Glomerular visceral epithelial cell (primary cell): ENCODE results near the gene PLVAP.

Experiments
- DNase-seq: peaks from one replicate; pipeline ENCODE4 v3.0.0-alpha.2; 2016; ENCODE audit errors: extremely low spot score

The PLVAP gene

DNA sequence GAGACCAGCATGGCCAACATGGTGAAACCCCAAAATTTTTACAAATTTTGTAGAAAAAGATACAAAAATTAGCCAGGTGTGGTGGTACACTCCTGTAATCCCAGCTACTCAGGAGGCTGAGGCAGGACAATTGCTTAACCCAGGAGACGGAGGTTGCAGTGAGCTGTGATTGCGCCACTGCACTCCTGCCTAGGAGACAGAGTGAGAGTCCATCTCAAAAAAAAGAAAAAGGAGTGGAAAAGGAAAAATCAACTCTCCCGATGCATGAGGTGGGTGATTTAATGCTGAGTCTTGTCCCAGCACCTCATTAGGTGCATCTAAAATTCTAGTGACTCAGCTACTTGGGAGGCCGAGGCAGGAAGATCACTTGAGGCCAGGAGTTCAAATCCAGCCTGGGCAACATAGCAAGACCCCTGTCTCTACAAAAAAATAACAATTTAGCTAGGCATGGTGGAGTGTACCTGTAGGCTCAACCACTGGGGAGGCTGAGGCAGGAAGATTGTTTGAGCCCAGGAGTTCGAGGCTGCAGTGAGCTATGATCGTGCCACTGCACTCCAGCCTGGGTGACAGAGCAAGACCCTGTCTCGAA is 20.0 kb downstream of the PLVAP start:
- no peak for DNase-seq

DNA sequence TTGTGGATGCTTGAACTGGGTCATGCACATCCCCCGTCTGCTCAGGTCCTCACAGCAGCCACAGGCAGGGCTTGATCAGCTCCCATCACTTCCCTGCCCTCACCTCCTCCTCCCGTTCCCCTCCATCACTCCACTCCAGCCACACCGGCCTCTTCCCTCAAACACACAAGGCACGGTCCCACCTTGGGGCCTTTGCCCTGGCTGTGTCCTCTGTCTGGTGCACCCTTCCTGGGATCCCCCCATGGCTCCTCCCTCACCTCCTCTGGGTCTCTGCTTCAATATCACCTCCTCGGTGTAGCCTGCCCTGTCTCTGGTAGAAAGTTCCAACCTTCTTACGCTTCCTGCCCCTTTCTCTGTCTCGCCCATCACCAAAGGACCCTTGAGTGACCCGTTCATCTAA is 23.8 kb downstream of the PLVAP start:
- DNase-seq, result no peak

DNA sequence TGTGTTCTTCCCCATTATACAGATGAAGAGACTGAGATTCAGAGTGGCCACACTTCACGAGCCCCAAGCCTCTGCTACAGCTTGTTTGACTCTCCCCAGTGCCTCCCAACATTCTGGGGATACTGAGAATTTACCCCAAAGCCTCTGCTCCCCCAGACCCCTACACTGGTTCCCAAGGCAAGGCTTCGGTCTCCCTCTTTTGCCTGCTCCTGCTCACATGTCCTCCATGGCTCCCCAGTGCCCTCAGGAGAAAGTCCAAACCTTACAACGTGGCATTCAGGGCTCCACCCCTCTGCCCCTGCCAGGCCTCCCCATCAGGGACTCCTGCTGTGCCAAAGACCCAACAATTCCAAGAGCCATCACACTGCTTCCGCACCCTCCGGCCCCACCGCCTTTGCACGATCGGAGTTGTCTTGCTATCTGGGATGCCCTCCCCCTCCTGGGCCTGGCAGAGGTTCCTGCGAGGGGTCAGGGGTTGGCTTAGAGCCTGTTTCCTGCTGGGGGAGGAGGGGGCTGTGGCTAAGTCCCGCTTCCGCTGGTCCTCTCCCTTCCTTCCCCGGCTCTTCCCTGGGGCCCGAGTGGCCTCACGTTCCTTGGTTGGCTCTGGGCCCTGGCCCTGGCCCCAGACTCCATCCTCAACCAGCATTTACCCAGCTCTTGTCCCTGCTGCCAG is 24.4 kb downstream of the PLVAP start:
- no peak for DNase-seq

DNA sequence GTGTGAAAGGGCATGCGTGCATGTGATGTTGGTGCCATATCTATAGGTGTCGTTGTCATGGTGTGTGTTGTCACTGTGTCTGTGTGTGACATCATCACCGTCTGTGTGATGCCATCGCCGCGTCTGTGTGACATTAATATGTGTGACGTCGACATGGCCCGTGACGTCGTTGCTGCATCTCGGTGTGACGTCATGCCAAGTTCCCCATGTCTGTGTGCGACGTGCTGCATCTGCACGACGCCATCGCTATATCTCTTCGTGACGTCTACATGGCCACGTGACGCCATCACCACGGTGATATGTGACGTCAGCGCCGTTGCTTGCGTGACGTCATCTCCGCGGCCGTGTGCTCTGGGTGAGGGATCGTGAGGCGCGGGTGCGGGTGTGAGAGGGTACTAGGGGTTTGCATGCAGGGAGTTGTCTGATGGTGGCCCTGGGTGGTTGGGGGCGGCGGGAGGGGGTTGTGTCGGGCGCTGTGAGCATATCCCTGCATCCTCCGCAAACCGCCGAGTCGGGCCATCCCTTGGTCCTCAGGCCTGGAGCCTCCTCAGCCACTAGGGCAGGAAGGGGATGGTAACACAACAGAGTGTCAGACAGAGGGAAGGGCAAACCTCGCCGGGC is 25.2 kb downstream of the PLVAP start:
- no peak for DNase-seq

DNA sequence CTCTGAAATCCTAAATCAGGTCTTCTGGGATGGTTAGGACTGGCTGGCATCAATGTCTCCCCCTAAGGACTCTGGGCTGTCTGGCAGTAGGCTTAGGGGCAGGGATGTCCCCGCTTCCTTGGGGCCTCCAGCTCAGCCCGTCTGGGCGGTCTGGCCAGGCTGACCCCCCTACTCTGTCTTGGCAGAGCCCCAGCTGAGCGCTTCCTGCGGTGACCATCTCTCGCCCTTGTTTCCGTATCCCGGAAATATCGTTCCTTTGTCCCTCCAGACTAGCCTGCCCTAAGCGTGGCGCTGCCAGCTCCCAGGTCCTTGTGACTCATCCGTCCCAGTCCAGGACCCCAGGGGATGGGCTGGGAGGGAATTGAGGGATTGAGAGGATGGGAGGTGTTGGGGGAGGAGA is 28.4 kb downstream of the PLVAP start:
- DNase-seq, result peak; percentile 70

DNA sequence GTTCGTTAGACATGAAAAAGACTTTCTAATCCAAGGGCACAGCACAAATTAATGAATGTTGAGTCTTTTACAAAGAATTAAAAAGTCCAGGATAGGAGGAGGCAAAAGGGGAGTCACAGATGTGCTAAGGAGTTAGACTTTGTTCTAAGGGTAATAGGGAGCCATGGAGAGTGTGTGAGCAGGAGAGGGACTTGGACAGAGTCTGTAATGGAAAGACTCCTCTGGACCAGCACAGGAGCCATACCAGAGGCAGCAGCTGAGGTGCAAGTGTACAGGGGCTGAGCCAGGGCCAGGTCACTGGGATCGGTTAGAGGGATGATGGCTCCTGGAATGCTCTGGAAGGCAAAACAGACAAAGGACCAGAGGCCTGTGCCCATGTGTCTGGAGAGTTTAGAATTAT is 29.3 kb downstream of the PLVAP start:
- DNase-seq, result no peak

DNA sequence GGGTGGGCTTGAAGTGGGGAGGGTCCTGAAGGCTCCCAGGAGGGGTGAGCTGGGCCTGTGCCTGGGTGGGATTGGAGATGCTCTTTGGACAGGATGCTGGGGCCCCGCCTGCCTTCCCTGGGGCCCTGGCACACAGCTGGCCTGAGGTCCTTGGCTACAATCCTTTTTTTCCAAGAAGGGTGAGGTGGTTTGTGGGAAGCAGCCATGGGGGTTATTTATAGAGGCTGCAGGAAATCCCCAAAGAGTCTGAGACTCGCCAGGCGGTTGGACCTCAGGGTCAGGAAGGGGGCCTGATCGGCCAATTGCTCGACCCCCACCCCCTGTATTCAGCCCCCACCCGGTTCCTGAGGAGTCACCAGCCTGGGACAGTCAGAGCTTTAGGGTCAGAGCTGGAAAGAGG is 29.8 kb downstream of the PLVAP start:
- peak; percentile 23 for DNase-seq

DNA sequence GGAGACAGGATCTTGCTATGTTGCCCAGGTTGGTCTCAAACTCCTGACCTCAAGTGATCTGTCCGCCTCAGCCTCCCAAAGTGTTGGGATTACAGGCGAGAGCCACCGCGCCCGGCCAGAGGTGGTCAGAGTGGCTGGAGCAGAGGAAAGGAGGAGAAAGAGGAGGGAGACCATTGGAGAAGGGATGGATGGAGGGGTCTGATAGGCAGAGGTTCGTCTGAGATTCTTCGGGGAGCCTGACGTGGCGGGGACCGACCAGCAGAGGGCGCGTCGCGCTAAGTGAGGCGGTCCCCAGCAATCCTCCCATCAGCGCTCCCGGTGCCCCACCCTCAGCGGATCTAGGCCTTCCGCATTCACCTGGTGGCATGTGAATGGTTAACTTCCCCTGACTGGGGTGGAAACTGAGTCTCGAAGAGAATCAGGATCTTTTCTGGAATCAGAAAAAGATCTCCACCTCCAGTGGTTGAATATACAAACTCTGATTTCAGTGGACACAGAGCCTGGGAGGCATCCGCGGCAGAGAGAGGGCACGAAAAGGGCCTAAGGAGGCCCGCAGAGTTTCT is 31.0 kb downstream of the PLVAP start:
- peak; percentile 74 for DNase-seq

DNA sequence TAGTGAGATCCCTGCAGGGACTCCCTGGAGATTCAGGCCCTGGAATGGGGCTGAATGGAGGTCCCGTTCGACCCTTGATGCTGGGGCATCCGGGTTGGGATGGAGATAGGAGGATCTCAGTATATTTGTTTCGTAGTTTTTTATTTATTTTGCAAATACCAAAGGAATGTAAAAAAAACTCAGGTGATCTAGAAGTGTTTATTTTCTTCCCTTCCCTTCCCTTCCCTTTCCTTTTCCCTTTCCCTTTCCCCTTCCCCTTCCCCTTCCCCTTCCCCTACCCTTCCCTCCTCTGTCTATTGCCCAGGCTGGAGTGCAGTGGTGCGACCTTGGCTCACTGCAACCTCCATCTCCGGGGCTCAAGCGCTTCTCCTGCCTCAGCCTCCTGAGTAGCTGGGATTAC is 35.3 kb downstream of the PLVAP start:
- DNase-seq, result no peak

DNA sequence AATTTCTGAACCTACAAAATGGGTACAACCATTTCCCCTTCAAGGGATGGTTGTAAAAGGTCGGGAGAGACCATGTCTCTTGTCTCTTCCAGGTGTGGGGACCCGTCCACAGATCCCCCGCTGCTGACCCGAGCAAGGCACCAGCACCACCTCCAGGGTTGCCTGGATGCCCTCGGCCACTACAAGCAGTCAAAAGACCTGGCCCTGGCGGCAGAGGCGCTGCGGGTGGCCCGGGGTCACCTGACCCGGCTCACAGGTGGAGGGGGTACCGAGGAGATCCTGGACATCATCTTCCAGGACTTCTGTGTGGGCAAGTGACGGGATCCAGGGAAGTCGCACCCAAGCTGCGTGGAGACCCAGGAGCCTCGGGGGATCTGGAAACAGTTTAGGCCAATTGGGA is 35.8 kb downstream of the PLVAP start:
- no peak for DNase-seq

DNA sequence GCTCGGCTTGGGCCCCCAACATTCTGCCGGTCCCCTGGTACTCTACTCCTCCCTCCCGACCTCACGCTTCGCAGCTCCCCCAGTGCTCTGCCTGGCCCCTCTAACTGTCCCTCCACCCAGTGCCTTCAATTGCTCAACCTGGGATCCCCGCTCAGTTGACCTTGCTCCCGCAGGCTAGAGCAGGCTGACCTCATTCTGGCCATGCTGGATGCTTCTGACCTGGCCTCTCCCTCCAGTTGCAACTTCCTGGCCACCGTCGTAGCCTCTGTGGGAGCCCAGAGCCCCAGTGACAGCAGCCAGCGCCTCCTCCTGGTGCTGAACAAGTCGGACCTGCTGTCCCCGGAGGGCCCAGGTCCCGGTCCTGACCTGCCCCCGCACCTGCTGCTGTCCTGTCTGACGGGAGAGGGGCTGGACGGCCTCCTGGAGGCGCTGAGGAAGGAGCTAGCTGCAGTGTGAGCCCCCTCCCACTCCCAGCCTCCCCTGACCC is 36.2 kb downstream of the PLVAP start:
- no peak for DNase-seq

DNA sequence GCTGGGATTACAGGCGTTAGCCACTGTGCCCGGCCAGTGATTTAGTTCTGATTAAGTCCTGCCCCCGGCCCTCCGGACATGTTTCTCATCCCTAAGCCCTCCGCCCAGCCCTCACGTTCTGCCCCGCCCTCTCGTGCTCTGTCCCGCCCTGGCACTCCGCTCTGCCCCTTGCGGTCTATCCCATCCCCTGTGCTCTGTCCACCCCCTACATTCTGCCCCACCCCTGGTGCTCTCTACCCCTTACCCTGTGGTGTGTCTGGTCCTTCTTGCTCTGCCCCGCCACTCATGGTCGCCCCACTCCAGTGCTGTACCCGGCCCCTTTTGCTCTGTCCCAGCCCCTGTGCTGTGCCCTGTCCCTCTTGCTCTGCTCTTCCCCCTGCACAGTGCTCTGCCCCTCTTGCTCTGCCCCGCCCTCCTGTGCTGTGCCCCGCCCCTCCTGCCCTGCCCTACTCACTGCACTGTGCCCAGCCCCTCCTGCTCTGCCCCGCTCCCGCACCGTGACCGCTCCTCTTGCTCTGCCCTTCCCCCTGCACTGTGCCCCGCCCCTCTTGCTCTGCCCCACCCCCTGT is 36.8 kb downstream of the PLVAP start:
- DNase-seq, result no peak

DNA sequence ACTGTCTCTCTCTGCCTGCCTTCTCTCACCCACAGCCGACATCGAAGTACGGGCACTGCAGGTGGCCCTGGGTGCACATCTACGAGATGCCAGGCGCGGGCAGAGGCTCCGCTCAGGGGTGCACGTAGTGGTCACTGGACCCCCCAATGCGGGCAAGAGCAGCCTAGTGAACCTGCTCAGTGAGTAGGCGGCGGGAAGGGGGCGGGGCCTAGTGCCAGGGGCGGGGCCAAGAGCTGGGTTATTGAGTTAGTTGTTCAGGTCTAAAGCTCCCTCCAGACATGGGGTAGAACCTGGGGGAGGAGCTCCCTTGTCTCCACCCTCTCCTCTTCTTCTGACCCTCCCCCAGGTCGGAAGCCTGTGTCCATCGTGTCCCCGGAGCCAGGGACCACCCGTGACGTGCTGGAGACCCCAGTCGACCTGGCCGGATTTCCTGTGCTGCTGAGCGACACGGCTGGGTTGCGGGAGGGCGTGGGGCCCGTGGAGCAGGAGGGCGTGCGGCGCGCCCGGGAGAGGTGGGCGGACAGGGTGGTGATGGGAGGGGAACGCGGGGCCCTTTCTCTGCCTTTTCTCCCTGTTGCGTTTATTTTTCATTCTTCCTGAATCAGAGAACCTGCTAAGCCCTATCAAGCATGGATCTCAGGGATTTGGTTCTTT is 37.9 kb downstream of the PLVAP start:
- peak; percentile 18 for DNase-seq

DNA sequence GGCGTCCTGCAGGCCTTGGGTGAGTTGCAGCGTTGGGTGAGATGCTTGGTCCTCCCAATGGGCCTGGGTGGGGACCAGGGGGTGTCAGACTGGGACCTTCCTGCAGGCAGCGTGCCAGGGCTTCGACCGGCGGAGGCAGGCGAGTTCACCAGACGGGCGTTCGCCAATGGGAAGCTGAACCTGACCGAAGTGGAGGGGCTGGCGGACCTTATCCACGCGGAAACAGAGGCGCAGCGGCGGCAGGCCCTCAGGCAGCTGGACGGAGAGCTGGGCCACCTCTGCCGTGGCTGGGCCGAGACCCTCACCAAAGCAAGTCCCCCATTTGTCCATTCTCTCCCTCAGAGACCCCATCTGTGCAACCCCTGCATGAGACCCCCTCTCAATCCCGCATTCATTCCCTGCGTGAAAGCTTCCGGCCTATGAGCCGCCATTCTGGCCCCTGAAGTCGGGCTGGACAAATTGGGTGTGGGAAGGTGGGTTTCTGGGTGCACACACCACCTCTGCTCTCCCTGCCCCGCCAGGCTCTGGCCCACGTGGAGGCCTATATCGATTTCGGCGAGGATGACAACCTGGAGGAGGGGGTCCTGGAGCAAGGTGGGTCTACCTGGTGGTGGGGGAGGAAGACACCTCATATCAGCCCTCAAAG is 38.6 kb downstream of the PLVAP start:
- DNase-seq, result no peak

DNA sequence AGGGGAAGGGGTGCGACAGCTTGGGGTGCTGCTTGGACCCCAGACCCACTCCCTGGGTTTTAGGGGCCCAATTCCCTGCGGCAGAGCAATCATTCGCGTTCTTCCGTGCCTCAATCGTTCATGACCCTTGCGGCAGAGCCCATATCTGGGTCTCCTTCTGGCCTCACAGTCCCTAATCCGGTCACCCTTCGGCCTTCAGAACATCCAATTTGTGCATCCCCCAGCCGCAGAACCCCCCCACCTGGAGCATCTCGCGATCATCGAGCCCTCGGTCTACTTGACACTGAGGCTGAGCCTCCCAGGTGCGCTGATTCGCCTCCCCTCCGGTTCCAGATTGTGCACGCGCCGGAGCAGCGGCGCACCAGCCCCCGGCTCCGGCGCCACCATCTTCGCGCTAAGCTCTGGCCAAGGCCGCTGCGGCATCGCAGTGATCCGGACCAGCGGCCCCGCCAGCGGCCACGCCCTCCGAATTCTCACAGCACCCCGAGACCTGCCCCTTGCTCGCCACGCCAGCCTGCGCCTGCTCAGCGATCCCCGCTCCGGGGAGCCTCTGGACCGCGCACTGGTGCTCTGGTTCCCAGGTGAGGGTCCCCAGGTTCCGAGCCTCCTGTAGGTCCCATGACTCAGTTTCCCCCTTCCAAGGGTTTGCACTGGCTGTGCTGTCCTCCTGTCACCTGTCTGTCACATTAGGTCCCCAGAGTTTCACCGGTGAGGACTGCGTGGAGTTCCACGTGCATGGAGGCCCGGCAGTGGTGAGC is 39.3 kb downstream of the PLVAP start:
- peak; percentile 37 for DNase-seq

DNA sequence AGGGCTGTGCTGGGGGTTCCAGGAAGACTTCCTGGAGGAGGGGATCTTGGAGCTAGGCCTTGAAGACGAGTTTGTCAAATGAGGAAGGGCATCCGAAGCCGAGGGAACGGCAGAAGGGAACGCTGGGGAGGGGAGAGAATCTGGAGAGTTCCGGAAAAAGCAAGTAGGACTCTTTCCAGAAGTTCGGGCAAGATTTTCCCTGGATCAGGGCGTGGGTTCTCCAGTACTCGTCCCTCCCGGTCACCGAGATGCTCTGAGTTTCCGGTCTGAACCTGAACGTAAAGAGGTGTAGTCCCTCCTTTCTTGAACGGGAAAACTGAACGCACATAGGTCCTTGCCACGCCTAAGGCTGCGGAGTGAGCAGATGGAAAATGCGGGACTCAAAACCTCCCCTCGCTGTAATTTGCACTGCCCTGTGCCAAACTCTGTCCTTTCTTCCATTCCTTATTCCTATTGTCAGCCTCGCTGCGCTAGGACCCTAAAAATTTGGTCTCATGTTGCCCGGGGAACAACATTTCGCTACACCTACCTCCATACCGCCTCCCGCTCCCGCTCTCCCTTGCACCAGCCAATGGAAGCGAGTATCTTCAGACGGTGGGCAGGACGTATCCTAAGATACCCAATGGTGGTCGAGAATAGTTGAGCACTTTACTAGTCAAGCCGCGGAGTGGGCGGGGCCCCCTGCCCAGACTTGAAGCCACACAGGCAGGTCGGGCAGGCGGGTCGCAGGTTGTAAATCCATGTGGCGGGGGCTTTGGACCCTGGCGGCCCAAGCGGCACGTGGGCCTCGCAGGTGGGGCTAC is 40.1 kb downstream of the PLVAP start, which contains the start of gene GTPBP3:
Gene GTPBP3, plus strand, starts transcription at position 682 of the 803 bp plus-strand sequence. Its CDS starts 59 bp downstream, at position 741.
- DNase-seq, result peak; percentile 98

DNA sequence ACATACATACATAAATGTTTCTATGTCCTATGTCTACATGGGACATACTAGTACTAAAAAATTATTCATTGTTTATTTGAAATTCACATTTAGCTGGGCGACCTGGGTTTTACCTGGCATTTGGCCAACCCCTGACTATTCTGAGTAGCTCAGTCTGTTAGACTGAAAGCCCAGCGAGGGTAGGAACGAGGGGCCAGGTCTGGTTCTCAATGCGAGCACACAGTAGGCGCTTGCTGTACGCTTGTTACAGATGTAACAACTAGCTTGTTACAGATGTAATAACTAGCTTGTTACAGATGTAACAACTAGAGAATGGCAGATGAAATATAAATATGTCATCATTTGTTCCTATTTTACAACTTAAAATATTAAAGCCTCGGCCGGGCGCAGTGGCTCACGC is 41.6 kb downstream of the PLVAP start:
- DNase-seq, result no peak

DNA sequence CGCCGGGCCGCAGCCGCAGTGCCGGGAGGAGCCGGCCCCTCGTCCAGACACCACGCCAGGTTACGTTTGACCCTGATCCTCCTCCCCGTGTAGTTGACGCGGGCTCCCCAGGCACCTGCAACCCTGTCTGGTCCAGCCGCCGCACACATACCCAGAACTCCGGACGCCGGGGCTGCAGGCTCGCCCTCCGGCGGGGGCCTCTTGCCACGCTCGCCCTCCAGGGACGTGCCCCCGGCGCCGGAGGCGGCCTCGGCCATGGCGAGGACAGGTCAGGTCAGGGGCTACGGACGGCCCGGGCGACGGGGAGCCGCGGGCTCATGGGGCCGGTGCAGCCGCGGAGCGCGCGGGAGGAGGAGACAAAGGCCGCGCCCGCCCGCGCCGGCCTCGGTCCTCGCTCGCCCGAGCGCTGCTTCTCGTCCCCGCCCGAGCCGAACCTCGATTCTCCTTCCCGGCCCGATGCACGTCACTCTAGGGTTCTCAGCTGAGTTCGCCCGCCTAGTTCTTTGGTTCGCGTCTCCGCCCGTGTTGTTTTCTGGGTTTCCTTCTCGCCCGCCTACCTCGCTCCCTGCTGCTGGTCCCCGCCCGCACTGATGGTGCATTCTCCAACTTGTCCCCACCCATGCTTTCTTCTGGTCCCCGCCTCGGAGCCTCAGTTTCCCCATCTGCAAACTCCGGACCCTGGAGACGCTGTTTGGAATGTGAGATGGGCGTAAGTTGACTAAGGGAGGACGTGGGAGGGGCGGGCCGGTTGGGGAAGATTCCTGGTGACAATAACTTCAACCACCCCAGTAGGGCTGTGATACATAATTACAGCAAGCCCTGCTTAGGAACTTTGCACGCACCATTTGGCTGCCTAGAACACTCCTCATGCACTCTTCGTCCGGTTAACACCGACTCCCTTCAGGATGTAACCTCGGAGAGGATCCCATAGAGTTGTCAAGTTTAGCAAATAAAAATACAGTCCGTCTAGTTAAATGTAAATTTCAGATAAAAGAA is 42.4 kb downstream of the PLVAP start, which contains the start of gene ANO8:
Gene ANO8, minus strand, starts transcription at position 442 of the 996 bp plus-strand sequence. Its CDS starts 185 bp downstream, at position 257.
- peak; percentile 96 for DNase-seq
